H1 (cell line): Measurements from ENCODE around the gene HIP1. TPM values are rescaled to one million over a fixed set of nuclear protein-coding genes. Genes with fewer than 3 reads are reported as not detected.
"Not testable (repeated sequence)": the region's sequence is repeated elsewhere in the genome, so short reads cannot be mapped to it uniquely, and the experiment has no call there.

Experiments used
- CTCF ChIA-PET: fragments of 300-600 bp; sonication (Branson Sonifier 250); formaldehyde crosslinking; loops from one replicate; lab custom pipeline; 2021; ENCODE audit not compliant: partially characterized antibody; lab: Charles Lee
- POLR2A ChIA-PET: fragments of 300-600 bp; sonication (Branson Sonifier 250); formaldehyde crosslinking; loops from one replicate; lab custom pipeline; 2021; ENCODE audit warnings: inconsistent platforms; ENCODE audit not compliant: partially characterized antibody; lab: Charles Lee
- DNase-seq, 2 experiments: peaks; one replicate each; pipeline versions ENCODE4 v3.0.0 to v3.0.0-alpha.2; 2010 to 2022; ENCODE audit warnings: low spot score in 2 of 2, low read depth in 1 of 2, mixed read lengths in 1 of 2
- FAIRE-seq: peaks from 2 replicates; lab custom pipeline; 2011; peaks lifted over from hg19 to GRCh38; lab: Jason Lieb, UNC
- H2AFZ ChIP-seq: 2 replicates; pipeline ENCODE4 v1.8.1; 2012; ENCODE audit warnings: low read length, inconsistent platforms
- H2AK5ac ChIP-seq: 2 replicates; pipeline ENCODE4 v1.6.1; 2013; ENCODE audit warnings: low read depth, low read length
- H2BK120ac ChIP-seq: replicated peaks from 2 replicates; pipeline ENCODE3; 2013; ENCODE audit warnings: low read depth, low read length, inconsistent platforms
- H2BK12ac ChIP-seq: 2 replicates; pipeline ENCODE4 v1.6.1; 2013; ENCODE audit warnings: low read depth, low read length
- H2BK15ac ChIP-seq: 2 replicates; pipeline ENCODE4 v1.6.1; 2013; ENCODE audit warnings: low read length
- H2BK20ac ChIP-seq: 2 replicates; pipeline ENCODE4 v1.6.1; 2013; ENCODE audit warnings: low read length
- H2BK5ac ChIP-seq: 2 replicates; pipeline ENCODE4 v1.6.1; 2013; ENCODE audit warnings: low read depth, low read length
- H3K14ac ChIP-seq: 2 replicates; pipeline ENCODE4 v1.6.1; 2013; ENCODE audit warnings: inconsistent platforms; ENCODE audit not compliant: insufficient read length
- H3K18ac ChIP-seq: 2 replicates; pipeline ENCODE4 v1.6.1; 2013; ENCODE audit warnings: low read length; ENCODE audit errors: extremely low read depth
- H3K23ac ChIP-seq: 2 replicates; pipeline ENCODE4 v1.6.1; 2013; ENCODE audit warnings: inconsistent platforms; ENCODE audit not compliant: insufficient read length
- H3K23me2 ChIP-seq: 2 replicates; pipeline ENCODE4 v1.6.1; 2013; ENCODE audit warnings: low read depth, low read length
- H3K27ac ChIP-seq: 2 replicates; pipeline ENCODE4 v1.6.1; 2011; ENCODE audit warnings: low read depth, low read length, inconsistent platforms
- H3K27me3 ChIP-seq, 4 experiments: replicated peaks in 1 of 4; 1 replicate in 1 of 4; 2 replicates in 3 of 4; pipeline versions ENCODE4 v1.6.1 to v1.8.1; 2011 to 2013; ENCODE audit warnings: low read length in 3 of 4, mild to moderate bottlenecking in 3 of 4, inconsistent platforms in 2 of 4, mixed read lengths in 2 of 4, moderate library complexity in 1 of 4; ENCODE audit not compliant: control insufficient read depth in 3 of 4, insufficient read depth in 3 of 4; ENCODE audit errors: extremely low read depth in 1 of 4
- H3K36me3 ChIP-seq, 4 experiments: 2 replicates each; pipeline versions ENCODE4 v1.6.1 to v1.8.1; 2011 to 2013; ENCODE audit warnings: mild to moderate bottlenecking in 4 of 4, low read length in 3 of 4, moderate library complexity in 2 of 4, control low read depth in 1 of 4, inconsistent platforms in 1 of 4; ENCODE audit not compliant: insufficient read depth in 4 of 4, control insufficient read depth in 2 of 4
- H3K4ac ChIP-seq: replicated peaks from 2 replicates; pipeline ENCODE3; 2013; ENCODE audit warnings: low read length, low read depth, mixed read lengths, inconsistent platforms; ENCODE audit not compliant: insufficient read length
- H3K4me1 ChIP-seq, 4 experiments: replicated peaks in 1 of 4; 1 replicate in 1 of 4; 2 replicates in 3 of 4; pipeline versions ENCODE4 v1.6.1 to v1.8.1; 2011 to 2013; ENCODE audit warnings: low read length in 3 of 4, inconsistent platforms in 2 of 4, mixed read lengths in 1 of 4; ENCODE audit not compliant: insufficient read depth in 4 of 4, control insufficient read depth in 3 of 4
- H3K4me2 ChIP-seq, 2 experiments: 2 replicates each; pipeline versions ENCODE4 v1.6.1 to v1.8.1; 2011 to 2013; ENCODE audit warnings: low read depth in 2 of 2, low read length in 2 of 2, control low read depth in 1 of 2, inconsistent platforms in 1 of 2, mild to moderate bottlenecking in 1 of 2; ENCODE audit not compliant: insufficient read depth in 1 of 2
- H3K4me3 ChIP-seq, 4 experiments: fragments of 200-600, 300-600 bp in 1 of 4; sonication (generic), shearing (Covaris generic), sonication (Bioruptor Twin) in 1 of 4; 2 replicates each; pipeline versions ENCODE4 v1.5.1 to v1.8.1; 2011 to 2016; ENCODE audit warnings: low read length in 4 of 4, low read depth in 3 of 4, control low read depth in 2 of 4, inconsistent platforms in 2 of 4, mild to moderate bottlenecking in 2 of 4, mixed read lengths in 1 of 4, moderate library complexity in 1 of 4; ENCODE audit not compliant: insufficient read depth in 2 of 4; ENCODE audit errors: extremely low read depth in 1 of 4
- H3K56ac ChIP-seq: replicated peaks from 2 replicates; pipeline ENCODE3; 2013; ENCODE audit warnings: low read depth, mild to moderate bottlenecking, mixed read lengths, low read length, inconsistent platforms; ENCODE audit not compliant: insufficient read length
- H3K79me1 ChIP-seq: 2 replicates; pipeline ENCODE4 v1.6.1; 2013; ENCODE audit warnings: low read depth, low read length, control low read depth
- H3K79me2 ChIP-seq, 2 experiments: 2 replicates each; pipeline versions ENCODE4 v1.6.1 to v1.8.1; 2012 to 2013; ENCODE audit warnings: low read length in 2 of 2, mild to moderate bottlenecking in 2 of 2, inconsistent platforms in 1 of 2; ENCODE audit not compliant: insufficient read depth in 2 of 2, control insufficient read depth in 1 of 2
- H3K9ac ChIP-seq, 4 experiments: replicated peaks in 1 of 4; 1 replicate in 1 of 4; 2 replicates in 3 of 4; pipeline versions ENCODE4 v1.6.1 to v1.8.1; 2011 to 2013; ENCODE audit warnings: low read depth in 3 of 4, low read length in 3 of 4, control low read depth in 2 of 4, mild to moderate bottlenecking in 2 of 4, moderate library complexity in 2 of 4, inconsistent platforms in 1 of 4; ENCODE audit errors: extremely low read depth in 1 of 4
- H3K9me3 ChIP-seq, 2 experiments: 2 replicates each; pipeline versions ENCODE4 v1.6.1 to v1.8.1; 2012 to 2013; ENCODE audit warnings: mild to moderate bottlenecking in 2 of 2, moderate library complexity in 2 of 2, control low read depth in 1 of 2, inconsistent platforms in 1 of 2, low read depth in 1 of 2, low read length in 1 of 2, mixed read lengths in 1 of 2; ENCODE audit not compliant: insufficient read depth in 2 of 2
- H4K20me1 ChIP-seq, 2 experiments: replicated peaks in 1 of 2; 2 replicates each; pipeline versions ENCODE3 to v1.8.1; 2011 to 2013; ENCODE audit warnings: inconsistent platforms in 2 of 2, low read length in 2 of 2, mild to moderate bottlenecking in 1 of 2; ENCODE audit not compliant: insufficient read depth in 2 of 2, control insufficient read depth in 1 of 2
- H4K5ac ChIP-seq: 2 replicates; pipeline ENCODE4 v1.6.1; 2013; ENCODE audit warnings: low read length, low read depth, mixed read lengths, inconsistent platforms; ENCODE audit not compliant: insufficient read length
- H4K8ac ChIP-seq: 2 replicates; pipeline ENCODE4 v1.8.0; 2013; ENCODE audit warnings: mild to moderate bottlenecking, moderate library complexity, low read length, inconsistent platforms; ENCODE audit not compliant: insufficient read depth; ENCODE audit errors: extremely low read depth
- H4K91ac ChIP-seq: replicated peaks from 2 replicates; pipeline ENCODE3; 2013; ENCODE audit warnings: low read length, mixed read lengths, inconsistent platforms; ENCODE audit not compliant: insufficient read length
- POLR2A ChIP-seq, 2 experiments: IDR thresholded peaks; 1 replicate in 1 of 2; 2 replicates in 1 of 2; pipeline ENCODE4 v1.6.1; 2011; ENCODE audit warnings: low read depth in 2 of 2, low read length in 2 of 2, mild to moderate bottlenecking in 2 of 2; ENCODE audit errors: control extremely low read depth in 1 of 2
- WGBS, 2 experiments: shearing (Covaris generic) in 1 of 2; methylation state at CpG; one replicate each; pipeline versions ENCODE4 v1.1.6 to v1.1.7; 2013 to 2015; ENCODE audit warnings: low lambda C conversion rate in 2 of 2, mixed read lengths in 2 of 2, inconsistent platforms in 1 of 2, low coverage in 1 of 2, missing lambda C conversion rate in 1 of 2; ENCODE audit not compliant: insufficient replicate concordance in 2 of 2, insufficient coverage in 1 of 2, insufficient read length in 1 of 2; ENCODE audit errors: extremely low coverage in 1 of 2, missing lambda C conversion rate in 1 of 2; 5-methylcytosine and 5-hydroxymethylcytosine counted together
- polyA plus RNA-seq, 7 experiments: library from polyadenylated mRNA; depleted of rRNA in 3 of 7; stranded (reverse) in 5 of 7; unstranded in 2 of 7; fragments of >200 nt in 5 of 7; fragments of 200-250 nt in 2 of 7; gene quantifications; 1 replicate in 5 of 7; 2 replicates in 1 of 7; 4 replicates in 1 of 7; pipeline versions ENCODE4 v1.2.1 to v1.2.3, GENCODE V29; 2011 to 2013; ENCODE audit warnings: missing spikeins in 2 of 7, mixed read lengths in 2 of 7
- total RNA-seq: library from RNA; stranded (reverse); fragmentation: NEBNext Ultra II Directional; extraction: Animal tissue kit (Norgen Biotek cat#: 25700); gene quantifications from 2 replicates; pipeline ENCODE4 v1.2.1, GENCODE V29; 2021

Gene HIP1
- total and polyA plus RNA-seq, 2 of the 8 experiments (the other 6 are each of a cell fraction or from before 2014, with no cell fraction given): 51.8 to 108 TPM

DNA sequence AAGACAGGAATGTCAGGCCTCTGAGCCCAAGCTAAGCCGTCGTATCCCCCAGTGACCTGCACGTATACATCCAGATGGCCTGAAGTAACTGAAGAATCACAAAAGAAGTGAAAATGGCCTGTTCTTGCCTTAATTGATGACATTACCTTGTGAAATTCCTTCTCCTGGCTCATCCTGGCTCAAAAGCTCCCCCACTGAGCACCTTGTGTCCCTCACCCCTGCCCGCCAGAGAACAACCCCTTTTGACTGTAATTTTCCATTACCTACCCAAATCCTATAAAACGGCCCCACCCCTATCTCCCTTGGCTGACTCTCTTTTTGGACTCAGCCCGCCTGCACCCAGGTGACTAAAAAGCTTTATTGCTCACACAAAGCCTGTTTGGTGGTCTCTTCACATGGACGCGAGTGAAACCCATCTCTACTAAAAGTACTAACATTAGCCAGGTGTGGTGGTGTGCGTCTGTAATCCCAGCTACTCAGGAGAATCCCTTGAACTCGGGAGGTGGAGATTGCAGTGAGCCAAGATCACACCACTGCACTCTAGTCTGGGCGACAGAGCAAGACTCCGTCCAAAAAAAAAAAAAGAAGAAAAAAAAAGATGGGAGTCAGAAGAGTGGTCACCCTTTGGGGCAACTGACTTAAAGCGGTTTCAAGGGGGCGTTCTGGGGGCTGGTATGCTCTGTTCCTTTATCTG, 49.6 kb upstream of the HIP1 start:
- ChIA-PET CTCF (interaction anchor here (0.7 kb wide), 1 partner anchor 480 kb away, joined by 4 read pairs; no protein-coding TSS in a partner anchor), POLR2A (interaction anchor here (0.9 to 2.1 kb wide), 3 partner anchors 11 to 51 kb away, joined by 3 to 6 read pairs (median 4); no protein-coding TSS in a partner anchor)
- H4K5ac ChIP-seq, H3K79me1 ChIP-seq, H3K56ac ChIP-seq, H3K14ac ChIP-seq, H4K91ac ChIP-seq, H3K4ac ChIP-seq, H2AK5ac ChIP-seq, H4K8ac ChIP-seq, H2AFZ ChIP-seq, H2BK12ac ChIP-seq, H4K20me1 ChIP-seq, H3K23ac ChIP-seq, H3K36me3 ChIP-seq, FAIRE-seq, H3K23me2 ChIP-seq, H2BK15ac ChIP-seq, H3K9me3 ChIP-seq, H3K4me3 ChIP-seq, H2BK20ac ChIP-seq, H3K9ac ChIP-seq, H3K79me2 ChIP-seq, H3K27me3 ChIP-seq: not testable (repeated sequence)
- Histone ChIP-seq H3K4me2 (peak overlapping the region; percentile 25 to 31; a peak in 3 of 4 replicates), H3K18ac (peak overlapping the region; percentile 48), H2BK120ac (peak overlapping the region; percentile 94), H2BK5ac (peak overlapping the region; percentile 73; the same call in 1 of the 2 replicates), H3K27ac (peak overlapping the region; percentile 60; the same call in 1 of the 2 replicates), H3K4me1 (peaks cover 4 to 16% (median 10%) of the 10 kb centered on the region in 4 experiments; a peak in 5 of 7 replicates)
- peak in 1 of 2 experiments; percentile 72 for DNase-seq
- peak in 1 of 2 experiments; percentile 47; a peak in 1 of 3 replicates for TF ChIP-seq POLR2A (IDR thresholded peaks at IDR 0.05; ENCODE audit: control extremely low read depth in 1 of 2, low read depth in 2 of 2, low read length in 2 of 2)
- WGBS, 2 experiments: 29% methylated on average over 14 of the region's 14 CpGs; no CpG with 5 or more reads in 1 of the 2 experiments
